Measurements from ENCODE around the gene SOX8. TPM values are rescaled to one million over a fixed set of nuclear protein-coding genes. Genes with fewer than 3 reads are reported as not detected.

The SOX8 gene
- total and polyA plus RNA-seq, 10 of the 15 experiments (the other 5 are each of a cell fraction or from before 2014, with no cell fraction given) = not detected

- DNase-seq (ENCODE audit: low read depth, low spot score) = no peak
Observed at GRCh38 chr16:998615-999014, 17.0 kb downstream of the SOX8 start.

GRCh38 chr16:999677-1000076, 18.1 kb downstream of the SOX8 start:
- H3K4me2 ChIP-seq (ENCODE audit: control insufficient read depth, insufficient read depth) = no peak overlapping the region
- peaks cover 0 to 3% of the 10 kb centered on the region in 2 experiments; a peak in 2 of 4 replicates for H3K27me3 ChIP-seq (replicated peaks in 1 of 2; ENCODE audit: control insufficient read depth in 2 of 2, insufficient read depth in 2 of 2, low read length in 1 of 2)
- no peak overlapping the region for H3K9ac ChIP-seq (ENCODE audit: control insufficient read depth, insufficient read depth, low read length)
- H3K36me3 ChIP-seq (ENCODE audit: control insufficient read depth in 2 of 2, insufficient read depth in 2 of 2, low read length in 1 of 2) = no peaks in the 10 kb centered on the region
- no peak overlapping the region for H3K27ac ChIP-seq (ENCODE audit: control insufficient read depth, insufficient read depth)
- in situ Hi-C loops (cut with MboI) (no loop called here), intact Hi-C loops (cut with micrococcal nuclease; ENCODE audit: unreplicated experiment) (no loop called here)
- no TSS peak for BruUV-seq (replicated peaks)
- peaks cover 10% of the 10 kb centered on the region for H3K4me1 ChIP-seq (ENCODE audit: control insufficient read depth, insufficient read depth, low read length)
- H3K4me3 ChIP-seq = no peak overlapping the region
- FAIRE-seq (no peak), DNase-seq (ENCODE audit: low read depth, low spot score) (no peak), ATAC-seq (no peak)
- POLR2A ChIA-PET = interaction anchor here (0.5 kb wide), 1 partner anchor 612 kb away, joined by 3 read pairs; no protein-coding TSS in a partner anchor
- RAD21 ChIA-PET (ENCODE audit: unreplicated experiment) = no interaction called here
- 29% methylated on average over 10 of the region's 11 CpGs for WGBS (ENCODE audit: insufficient coverage, insufficient replicate concordance, low lambda C conversion rate, missing lambda C conversion rate)
- H3K9me3 ChIP-seq (replicated peaks; ENCODE audit: control insufficient read depth, insufficient read depth, low read length) = no peaks in the 10 kb centered on the region
- no peaks in the 10 kb centered on the region for H3K79me2 ChIP-seq (ENCODE audit: control insufficient read depth, insufficient read depth, low read length)
- H2AFZ ChIP-seq (ENCODE audit: control insufficient read depth, low read depth, low read length) = no peak overlapping the region
- SMC1A ChIA-PET (ENCODE audit: uncharacterized antibody, unreplicated experiment) = no interaction called here
- CTCF ChIA-PET = no interaction called here
- H4K20me1 ChIP-seq (ENCODE audit: control insufficient read depth, insufficient read depth) = no peaks in the 10 kb centered on the region
- no peak for TF ChIP-seq SIX5 (IDR thresholded peaks at IDR 0.05; ENCODE audit: low read depth, low read length, severe bottlenecking)
- TF ChIP-seq CBFB (IDR thresholded peaks at IDR 0.05; ENCODE audit: low read depth) = no peak
- no peak for TF ChIP-seq ZZZ3 (IDR thresholded peaks at IDR 0.05; ENCODE audit: control insufficient read depth, insufficient read length, low read depth)
- no peak for TF ChIP-seq ZNF622 (IDR thresholded peaks at IDR 0.05)
- TF ChIP-seq CEBPB (IDR thresholded peaks at IDR 0.05; ENCODE audit: borderline replicate concordance in 1 of 2, low read depth in 2 of 2, low read length in 2 of 2) = no peak
- no peak for TF ChIP-seq FOXM1 (IDR thresholded peaks at IDR 0.05; ENCODE audit: low read depth, low read length)
- no peak for TF ChIP-seq EZH2 (IDR thresholded peaks at IDR 0.05; ENCODE audit: borderline replicate concordance, control insufficient read depth, low read depth, low read length)
- TF ChIP-seq ZBTB40 (IDR thresholded peaks at IDR 0.05; ENCODE audit: borderline replicate concordance) = no peak
- no peak for TF ChIP-seq PAX5 (IDR thresholded peaks at IDR 0.05; ENCODE audit: borderline replicate concordance, low read depth, low read length)

More at GRCh38 chr16:998615-999014, 17.0 kb downstream of the SOX8 start:
- in situ Hi-C loops (cut with MboI) = no loop called here
- TF ChIP-seq BACH1 (IDR thresholded peaks at IDR 0.05; ENCODE audit: borderline replicate concordance) = no peak
- TF ChIP-seq CBX5 (IDR thresholded peaks at IDR 0.05; ENCODE audit: low read depth) = no peak
- TF ChIP-seq MEF2B (IDR thresholded peaks at IDR 0.05; ENCODE audit: partially characterized antibody, poor library complexity, severe bottlenecking) = no peak
- no peak for TF ChIP-seq CHD4 (IDR thresholded peaks at IDR 0.05)
- no peak for TF ChIP-seq CREM (IDR thresholded peaks at IDR 0.05; ENCODE audit: low read depth)
- no peak for TF ChIP-seq BRCA1 (IDR thresholded peaks at IDR 0.05; ENCODE audit: low read depth, low read length)
- TF ChIP-seq MEF2A (IDR thresholded peaks at IDR 0.05; ENCODE audit: insufficient read depth, low read depth, low read length) = no peak
- no peak for TF ChIP-seq SIX5 (IDR thresholded peaks at IDR 0.05; ENCODE audit: low read depth, low read length, severe bottlenecking)
- TF ChIP-seq CEBPB (IDR thresholded peaks at IDR 0.05; ENCODE audit: borderline replicate concordance in 1 of 2, low read depth in 2 of 2, low read length in 2 of 2) = no peak
- no peaks in the 10 kb centered on the region for H3K79me2 ChIP-seq (ENCODE audit: control insufficient read depth, insufficient read depth, low read length)
- intact Hi-C loops (cut with micrococcal nuclease; ENCODE audit: unreplicated experiment) = no loop called here
- H3K4me2 ChIP-seq (ENCODE audit: control insufficient read depth, insufficient read depth) = no peak overlapping the region
- H3K36me3 ChIP-seq (ENCODE audit: control insufficient read depth in 2 of 2, insufficient read depth in 2 of 2, low read length in 1 of 2) = no peaks in the 10 kb centered on the region
- H3K27ac ChIP-seq (ENCODE audit: control insufficient read depth, insufficient read depth) = no peak overlapping the region
- ChIA-PET POLR2A (no interaction called here), RAD21 (ENCODE audit: unreplicated experiment) (no interaction called here), SMC1A (ENCODE audit: uncharacterized antibody, unreplicated experiment) (no interaction called here), CTCF (no interaction called here)
- BruUV-seq (replicated peaks) = no TSS peak
- 31% methylated on average over 11 of the region's 11 CpGs for WGBS (ENCODE audit: insufficient coverage, insufficient replicate concordance, low lambda C conversion rate, missing lambda C conversion rate)
- peaks cover 3% of the 10 kb centered on the region for H3K4me1 ChIP-seq (ENCODE audit: control insufficient read depth, insufficient read depth, low read length)
- H4K20me1 ChIP-seq (ENCODE audit: control insufficient read depth, insufficient read depth) = no peaks in the 10 kb centered on the region
- ATAC-seq = no peak
- H3K4me3 ChIP-seq = no peak overlapping the region
- no peak overlapping the region for H2AFZ ChIP-seq (ENCODE audit: control insufficient read depth, low read depth, low read length)
- H3K9ac ChIP-seq (ENCODE audit: control insufficient read depth, insufficient read depth, low read length) = no peak overlapping the region
- no peaks in the 10 kb centered on the region for H3K9me3 ChIP-seq (replicated peaks; ENCODE audit: control insufficient read depth, insufficient read depth, low read length)
- peaks cover 0 to 3% of the 10 kb centered on the region in 2 experiments; a peak in 2 of 4 replicates for H3K27me3 ChIP-seq (replicated peaks in 1 of 2; ENCODE audit: control insufficient read depth in 2 of 2, insufficient read depth in 2 of 2, low read length in 1 of 2)
- FAIRE-seq = no peak

Data from GM12878 (cell line).